Uterus (tissue), 4 donors: ENCODE measurements around the gene TNFAIP6. TPM values are rescaled to one million over a fixed set of nuclear protein-coding genes. Genes with fewer than 3 reads are reported as not detected.
"Not testable (repeated sequence)": the region's sequence is repeated elsewhere in the genome, so short reads cannot be mapped to it uniquely, and the experiment has no call there.

ENCODE experiments used
- DNase-seq, 2 donors: peaks; one replicate each; pipeline ENCODE4 v3.0.0-alpha.2; 2019 to 2020
- H3K27ac ChIP-seq, 2 donors: fragments of 200-600 bp; sonication (generic); 1 replicate in 1 of 2; 2 replicates in 1 of 2; pipeline ENCODE4 v1.5.1; 2016 to 2018
- H3K27me3 ChIP-seq, 2 donors: fragments of 200-600 bp; sonication (generic); one replicate each; pipeline ENCODE4 v1.5.1; 2018 to 2019; ENCODE audit warnings: control low read depth in 1 of 2
- H3K36me3 ChIP-seq, 2 donors: fragments of 200-600 bp; sonication (generic); one replicate each; pipeline ENCODE4 v1.5.1; 2019; ENCODE audit warnings: control low read depth in 1 of 2
- H3K4me1 ChIP-seq, 2 donors: fragments of 200-600 bp; sonication (generic); one replicate each; pipeline ENCODE4 v1.5.1; 2018 to 2019; ENCODE audit warnings: control low read depth in 1 of 2
- H3K4me3 ChIP-seq, 2 donors: fragments of 200-600 bp; sonication (generic); 1 replicate in 1 of 2; 2 replicates in 1 of 2; pipeline ENCODE4 v1.5.1; 2018 to 2019; ENCODE audit warnings: mild to moderate bottlenecking in 1 of 2
- H3K9me3 ChIP-seq, 2 donors: fragments of 200-600 bp; sonication (generic); one replicate each; pipeline ENCODE4 v1.5.1; 2019; ENCODE audit warnings: control low read depth in 1 of 2
- CTCF ChIP-seq, 4 experiments: fragments of 200-600 bp in 2 of 4; fragments of 450-650 bp in 2 of 4; sonication (generic) in 2 of 4; IDR thresholded peaks; one replicate each; pipeline ENCODE4 v1.5.1; 2016 to 2019; ENCODE audit warnings: antibody characterized with exemption in 4 of 4, mild to moderate bottlenecking in 2 of 4, moderate library complexity in 1 of 4
- POLR2A ChIP-seq, 2 donors: fragments of 450-650 bp; IDR thresholded peaks; one replicate each; pipeline ENCODE4 v1.6.1; 2016; ENCODE audit warnings: antibody characterized with exemption in 2 of 2, mild to moderate bottlenecking in 1 of 2, moderate library complexity in 1 of 2
- intact Hi-C: fragments of 100-400 bp; cut with DNase I; formaldehyde crosslinking; loops from one replicate; pipeline ENCODE4 v1.15.1; 2023; ENCODE audit warnings: low total_unique reads
- total RNA-seq, 4 donors: library from RNA; depleted of rRNA in 3 of 4; stranded (reverse); fragments of >200 nt in 3 of 4; gene quantifications; one replicate each; pipeline versions ENCODE4 v1.1.0 to v1.2.4, GENCODE V29; 2014 to 2023
- donor health status: DM: yes; HTN: yes; CAD: no.

The TNFAIP6 gene
- total RNA-seq, 4 donors from 2014 or later: 0.88 to 3.2 (median 1.6) TPM

DNA sequence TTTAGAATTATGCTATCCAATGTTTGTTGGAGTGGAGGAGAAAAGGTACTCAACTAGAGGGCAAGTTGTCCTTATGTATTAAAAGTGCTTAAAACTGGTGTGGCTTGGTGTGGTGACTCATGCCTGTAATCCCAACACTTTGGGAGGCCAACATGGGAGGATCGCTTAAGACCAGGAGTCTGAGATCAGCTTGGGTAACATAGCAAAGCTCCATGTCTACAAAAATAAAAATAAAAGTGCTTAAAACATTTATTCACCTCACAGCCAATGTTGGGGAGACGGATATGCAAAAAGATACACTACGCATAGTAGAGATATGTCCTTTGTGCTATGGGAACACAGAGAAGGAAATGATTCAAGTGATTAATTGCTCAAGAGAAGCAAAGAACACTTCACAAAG is 19.3 kb upstream of the TNFAIP6 start:
- no peak for DNase-seq
- intact Hi-C loops: no loop called here
- no peak overlapping the region for H3K27ac ChIP-seq
- no peaks in the 10 kb centered on the region for H3K9me3 ChIP-seq
- H3K4me1 ChIP-seq: no peaks in the 10 kb centered on the region
- TF ChIP-seq CTCF (IDR thresholded peaks at IDR 0.05): no peak
- TF ChIP-seq POLR2A (IDR thresholded peaks at IDR 0.05): no peak
- H3K4me3 ChIP-seq: no peak overlapping the region
- H3K36me3 ChIP-seq: no peaks in the 10 kb centered on the region
- H3K27me3 ChIP-seq: no peaks in the 10 kb centered on the region

DNA sequence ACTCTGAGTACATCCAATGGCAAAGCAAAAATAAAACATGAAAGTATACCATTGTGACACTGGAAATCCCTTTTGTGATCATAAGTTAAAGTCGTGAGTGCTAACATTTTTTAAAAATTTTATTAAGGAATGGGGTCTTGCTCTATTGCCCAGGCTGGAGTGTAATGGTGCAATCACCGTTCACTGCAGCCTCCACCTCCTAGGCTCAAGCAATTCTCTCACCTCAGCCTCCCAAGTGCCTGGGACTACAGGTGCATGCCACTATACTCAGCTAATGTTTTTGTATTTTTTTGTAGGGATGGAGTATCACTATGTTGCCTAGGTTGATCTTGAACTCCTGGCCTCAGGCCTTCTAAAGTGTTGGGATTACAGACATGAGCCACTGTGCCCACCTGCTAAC is 14.3 kb upstream of the TNFAIP6 start:
- TF ChIP-seq CTCF (IDR thresholded peaks at IDR 0.05) (no peak), POLR2A (IDR thresholded peaks at IDR 0.05) (no peak)

GRCh38 chr2:151344191-151344590 is 13.2 kb upstream of the TNFAIP6 start:
- intact Hi-C loops, DNase-seq: not testable (repeated sequence)

More for the DNA sequence above, 14.3 kb upstream of the TNFAIP6 start:
- Histone ChIP-seq H3K27ac (no peak overlapping the region), H3K4me3 (no peak overlapping the region), H3K36me3 (no peaks in the 10 kb centered on the region), H3K9me3 (no peaks in the 10 kb centered on the region), H3K4me1 (no peaks in the 10 kb centered on the region), H3K27me3 (no peaks in the 10 kb centered on the region)
- no peak for DNase-seq
- intact Hi-C loops: no loop called here

DNA sequence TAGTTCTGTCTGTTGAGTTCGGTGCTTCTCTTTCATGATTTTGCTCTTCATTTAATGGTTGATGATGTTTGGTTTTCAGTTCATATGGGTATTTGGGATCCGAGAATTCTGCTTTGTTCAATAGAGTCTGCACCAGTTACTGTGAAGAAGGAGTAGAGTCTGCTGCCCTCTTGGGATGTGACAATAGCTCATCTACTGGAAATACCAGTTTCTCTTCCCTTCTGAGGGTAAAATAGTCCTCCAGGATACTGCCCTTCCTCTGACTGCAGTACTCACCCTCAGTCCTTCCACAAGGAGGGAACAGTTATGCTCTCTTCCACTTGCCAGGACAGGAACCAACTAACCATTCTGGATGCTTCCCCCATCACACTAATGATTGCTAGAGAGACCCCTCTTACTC is 12.5 kb upstream of the TNFAIP6 start:
- H3K27me3 ChIP-seq: no peaks in the 10 kb centered on the region
- no peaks in the 10 kb centered on the region for H3K9me3 ChIP-seq
- DNase-seq: no peak
- H3K4me1 ChIP-seq: no peaks in the 10 kb centered on the region
- H3K4me3 ChIP-seq: no peak overlapping the region
- TF ChIP-seq CTCF (IDR thresholded peaks at IDR 0.05): no peak
- H3K27ac ChIP-seq: no peak overlapping the region
- H3K36me3 ChIP-seq: no peaks in the 10 kb centered on the region
- intact Hi-C loops: no loop called here

More at GRCh38 chr2:151344191-151344590, 13.2 kb upstream of the TNFAIP6 start:
- not testable (repeated sequence) for H3K27me3 ChIP-seq, H3K36me3 ChIP-seq, H3K4me3 ChIP-seq, H3K27ac ChIP-seq, H3K9me3 ChIP-seq, H3K4me1 ChIP-seq

- intact Hi-C loops: no loop called here
- no peaks in the 10 kb centered on the region for H3K4me1 ChIP-seq
- no peak for DNase-seq
- no peak overlapping the region for H3K27ac ChIP-seq
- TF ChIP-seq CTCF (IDR thresholded peaks at IDR 0.05) (no peak), POLR2A (IDR thresholded peaks at IDR 0.05) (no peak)
- no peaks in the 10 kb centered on the region for H3K36me3 ChIP-seq
- no peak overlapping the region for H3K4me3 ChIP-seq
- H3K27me3 ChIP-seq: no peaks in the 10 kb centered on the region
- H3K9me3 ChIP-seq: no peaks in the 10 kb centered on the region
Measured at GRCh38 chr2:151347294-151347693, 10.1 kb upstream of the TNFAIP6 start.

- Histone ChIP-seq H3K27me3 (no peaks in the 10 kb centered on the region), H3K9me3 (no peaks in the 10 kb centered on the region), H3K27ac (no peak overlapping the region), H3K36me3 (no peaks in the 10 kb centered on the region), H3K4me3 (no peak overlapping the region), H3K4me1 (no peaks in the 10 kb centered on the region)
- TF ChIP-seq CTCF (IDR thresholded peaks at IDR 0.05): no peak
- no peak for TF ChIP-seq POLR2A (IDR thresholded peaks at IDR 0.05)
- intact Hi-C loops: no loop called here
- DNase-seq: no peak
Measured at GRCh38 chr2:151347906-151348305, 9.5 kb upstream of the TNFAIP6 start.
